Astrocyte of the hippocampus (primary cell): ENCODE measurements around the gene MLLT11.

Experiments
- DNase-seq: peaks from one replicate; pipeline ENCODE4 v3.0.0; 2011; ENCODE audit warnings: low read depth, low spot score

MLLT11 gene, protein sequence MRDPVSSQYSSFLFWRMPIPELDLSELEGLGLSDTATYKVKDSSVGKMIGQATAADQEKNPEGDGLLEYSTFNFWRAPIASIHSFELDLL

DNA sequence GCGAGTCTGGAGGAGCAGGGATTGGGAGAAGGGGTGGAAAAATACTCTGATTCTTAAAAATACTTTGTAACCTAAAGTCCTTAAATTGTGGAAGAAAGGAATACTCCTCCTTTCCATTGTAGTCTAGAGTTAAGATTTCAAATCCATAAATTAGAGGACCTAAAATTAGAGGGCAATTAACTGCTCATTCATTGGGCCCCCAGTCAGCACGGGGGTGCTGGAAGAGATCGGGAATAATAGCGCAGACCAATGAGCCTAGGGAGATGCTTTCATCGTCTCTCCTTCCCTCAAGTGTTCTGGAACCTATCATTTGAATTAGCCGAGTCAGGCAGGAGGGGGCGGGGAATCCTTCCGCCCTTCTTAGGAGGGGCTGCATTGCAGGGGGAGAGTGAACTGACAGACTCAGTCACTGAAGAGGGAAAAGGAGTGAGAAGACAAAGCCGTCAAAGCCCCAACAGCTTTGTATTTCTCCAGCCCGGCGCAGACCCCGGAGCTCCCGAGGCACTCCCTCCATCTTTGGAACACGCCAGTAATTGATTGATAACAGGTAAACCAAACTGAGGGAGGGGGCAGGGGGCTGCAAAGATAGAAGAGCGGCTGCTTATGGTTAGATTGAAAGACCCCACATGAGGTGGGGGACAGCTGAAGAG lies at the start of gene MLLT11:
Gene MLLT11, plus strand, starts transcription at position 391 of the 650 bp plus-strand sequence. CDS start 6,828 bp downstream, outside the sequence.
- peak; percentile 81 for DNase-seq

DNA sequence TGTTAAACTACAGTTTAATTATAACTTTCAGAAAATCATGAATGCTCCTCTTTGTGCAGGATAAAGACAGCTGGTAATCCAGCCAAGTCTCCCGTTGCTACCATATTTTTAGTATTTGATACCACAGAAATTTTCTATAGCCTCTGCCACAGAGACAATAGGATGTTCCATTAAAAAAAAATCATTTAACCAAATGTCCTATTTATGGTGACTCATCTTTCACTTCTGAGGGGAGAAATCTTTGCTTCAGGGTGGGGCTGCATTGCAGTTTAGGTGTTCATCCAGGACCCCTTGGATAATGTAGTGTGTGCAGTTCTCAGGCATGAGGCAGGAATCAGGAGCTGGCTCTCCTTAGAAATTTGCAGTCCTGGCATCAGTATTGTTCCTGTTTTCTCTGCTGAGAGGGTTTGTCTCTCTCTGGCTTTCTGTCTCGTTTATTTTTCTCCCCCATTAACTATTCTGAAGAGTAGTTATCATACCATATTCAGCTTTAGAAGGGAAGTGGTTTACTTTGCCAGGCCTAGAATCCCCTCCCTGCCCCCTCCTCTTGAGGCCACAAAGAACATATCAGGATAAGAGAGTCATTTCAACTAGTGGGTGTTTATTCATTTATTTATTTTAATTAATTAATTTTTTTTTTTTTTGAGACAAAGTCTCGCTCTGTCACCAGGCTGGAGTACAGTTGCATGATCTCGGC lies 48.9 kb upstream of the MLLT11 start:
- no peak for DNase-seq

DNA sequence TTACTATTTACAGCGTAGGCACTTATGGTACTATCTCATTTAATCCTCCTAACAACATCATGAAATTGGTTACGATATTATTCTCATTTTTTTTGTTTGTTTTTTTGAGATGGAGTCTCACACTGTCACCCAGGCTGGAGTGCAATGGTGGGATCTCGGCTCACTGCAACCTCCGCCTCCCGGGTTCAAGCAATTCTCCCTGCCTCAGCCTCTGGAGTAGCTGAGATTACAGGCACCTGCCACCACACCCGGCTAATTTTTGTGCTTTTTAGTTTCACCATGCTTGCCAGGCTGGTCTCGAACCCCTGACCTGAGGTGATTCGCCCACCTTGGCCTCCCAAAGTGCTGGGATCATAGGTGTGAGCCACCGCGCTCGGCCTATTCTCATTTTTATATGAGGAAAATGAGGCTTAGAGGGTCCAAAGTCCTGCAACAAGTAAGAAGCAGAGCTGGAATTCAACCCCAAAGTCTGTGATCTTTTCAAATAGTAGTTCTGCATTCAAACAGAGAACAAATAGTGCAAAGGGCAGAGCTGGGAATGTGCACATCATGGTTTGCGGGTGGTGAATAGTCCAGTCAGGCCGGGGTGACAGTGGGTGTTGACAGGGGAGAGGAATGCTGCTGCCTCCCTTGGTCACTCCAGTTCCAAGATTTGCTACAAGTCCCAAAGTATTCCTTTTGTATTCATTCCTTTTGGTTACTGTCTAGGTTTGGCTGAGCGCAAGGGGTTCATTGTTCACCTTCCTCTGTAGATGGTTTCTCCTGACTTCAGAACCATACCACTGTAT lies 47.3 kb upstream of the MLLT11 start:
- DNase-seq = peak; percentile 36

DNA sequence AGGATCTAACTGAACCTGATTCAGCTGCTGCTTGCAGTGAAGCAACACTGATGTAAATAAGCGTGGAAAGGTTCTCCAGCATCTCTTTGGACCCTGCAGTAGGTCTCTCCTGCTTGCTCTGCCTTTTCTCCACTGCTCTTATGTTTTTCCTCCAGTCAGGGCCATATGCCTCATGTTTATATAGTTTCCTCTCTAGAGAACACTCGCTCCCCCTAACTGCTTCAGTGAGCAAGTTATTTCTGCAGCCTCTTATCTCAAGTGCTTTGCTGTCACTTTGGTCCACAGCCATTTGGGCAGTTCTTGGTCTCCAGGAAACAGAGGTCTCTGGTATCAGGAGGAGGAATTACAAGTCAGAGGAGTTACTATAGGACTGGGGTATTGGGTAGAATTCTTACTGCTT lies 46.7 kb upstream of the MLLT11 start:
- peak; percentile 70 for DNase-seq

DNA sequence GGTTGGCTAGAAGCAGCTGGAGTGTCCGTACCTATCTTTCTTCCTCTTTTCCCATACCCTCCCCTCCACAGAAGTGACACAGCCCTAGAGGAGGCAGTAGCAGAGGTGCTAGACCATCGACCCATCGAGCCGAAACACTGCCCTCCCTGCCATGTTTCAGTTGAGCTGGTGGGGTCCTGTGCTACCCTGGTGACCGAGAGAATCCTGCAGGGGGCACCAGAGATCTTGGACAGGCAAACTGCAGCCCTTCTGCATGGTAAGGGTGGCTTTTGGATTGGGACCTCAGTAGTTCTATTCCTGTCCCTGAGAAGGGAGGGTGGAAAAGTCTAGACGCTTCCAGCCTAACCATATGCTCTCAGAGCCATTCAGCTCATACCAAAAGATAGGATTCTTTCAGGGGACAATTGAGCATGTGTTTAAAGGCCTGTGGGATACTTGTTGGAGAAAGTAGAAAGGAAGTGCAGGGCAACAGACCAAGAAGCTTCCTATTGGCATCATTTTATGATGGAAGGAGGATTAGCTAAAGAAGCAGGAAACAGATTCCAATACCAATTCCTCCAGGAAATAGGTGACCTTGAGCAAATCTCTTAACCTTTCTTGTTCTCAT lies 35.6 kb upstream of the MLLT11 start:
- peak; percentile 80 for DNase-seq

DNA sequence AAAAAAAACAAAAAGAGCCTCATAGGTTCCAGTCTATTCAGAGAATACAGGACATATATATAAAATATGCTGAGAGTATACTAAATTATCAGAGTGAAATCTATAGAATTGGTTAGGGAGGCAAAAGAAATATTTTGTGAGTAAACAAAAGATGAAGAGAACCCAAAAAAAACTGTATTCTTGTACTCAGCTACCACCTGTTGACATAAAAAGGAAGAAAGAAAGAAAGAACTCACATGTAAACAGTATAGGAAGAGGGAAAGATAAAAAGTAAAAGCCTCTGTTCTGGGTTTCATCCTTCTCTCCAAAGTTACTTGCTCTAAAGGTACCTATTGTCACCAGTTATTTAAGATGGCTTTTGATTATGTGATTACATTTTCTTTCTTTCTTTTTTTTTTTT lies 33.7 kb upstream of the MLLT11 start:
- DNase-seq = no peak

DNA sequence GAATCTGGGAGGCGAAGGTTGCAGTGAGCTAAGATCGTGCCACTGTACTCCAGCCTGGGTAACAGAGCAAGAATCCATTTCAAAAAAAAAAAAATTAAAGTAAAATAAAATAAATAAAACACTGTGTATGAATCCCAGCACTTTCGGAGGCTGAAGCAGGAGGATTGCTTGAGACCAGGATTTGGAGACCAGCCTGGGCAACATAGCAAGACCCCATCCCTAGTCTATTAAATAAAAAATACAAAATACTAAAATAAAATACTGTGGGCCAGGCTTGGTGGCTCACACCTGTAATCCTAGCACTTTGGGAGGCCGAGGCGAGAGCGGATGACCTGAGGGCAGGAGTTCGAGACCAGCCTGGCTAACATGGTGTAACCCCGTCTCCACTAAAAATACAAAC lies 28.0 kb upstream of the MLLT11 start:
- no peak for DNase-seq

DNA sequence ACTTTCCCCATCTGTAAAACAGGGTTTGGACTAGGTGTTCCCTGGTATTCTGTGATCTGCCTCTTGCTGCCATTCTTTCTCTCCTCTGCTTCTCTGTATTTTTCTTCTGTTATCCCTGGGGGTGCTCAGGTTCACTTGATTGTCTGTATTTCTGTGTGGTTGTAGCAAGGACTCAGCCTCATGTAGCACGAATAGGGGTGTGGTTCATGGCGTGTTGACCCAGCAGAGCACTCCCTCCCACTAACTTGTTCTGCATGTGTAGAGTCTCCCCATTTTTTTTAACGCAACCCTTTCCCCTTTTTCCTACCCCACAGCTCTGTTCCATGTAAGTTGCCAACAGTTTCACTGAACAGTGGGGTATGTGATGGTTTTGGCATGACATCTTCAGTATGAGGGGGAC lies 25.0 kb upstream of the MLLT11 start:
- no peak for DNase-seq

DNA sequence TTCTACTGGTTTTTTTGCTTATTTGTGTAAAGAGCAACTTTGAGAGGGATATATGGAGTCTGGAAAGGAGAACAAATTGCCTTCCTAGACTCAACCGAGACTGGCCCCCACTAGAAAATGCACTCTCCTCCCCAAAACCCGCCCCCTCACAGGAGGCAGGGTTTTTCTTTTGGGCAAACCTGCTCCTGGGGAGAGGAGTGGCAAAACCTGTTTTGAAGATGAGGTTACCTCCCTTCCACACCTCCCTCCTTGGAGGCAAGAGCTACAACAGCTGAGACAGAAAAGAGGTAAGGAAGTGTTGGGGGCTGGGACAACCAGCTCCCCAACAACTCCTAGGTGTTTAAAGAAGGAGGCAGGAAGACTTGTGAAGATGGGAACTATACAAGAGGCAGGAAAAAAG lies 23.8 kb upstream of the MLLT11 start, which contains the start of gene BNIPL:
Gene BNIPL, plus strand, starts transcription at position 231 of the 400 bp plus-strand sequence. Its CDS starts 140 bp downstream, at position 371.
- no peak for DNase-seq

DNA sequence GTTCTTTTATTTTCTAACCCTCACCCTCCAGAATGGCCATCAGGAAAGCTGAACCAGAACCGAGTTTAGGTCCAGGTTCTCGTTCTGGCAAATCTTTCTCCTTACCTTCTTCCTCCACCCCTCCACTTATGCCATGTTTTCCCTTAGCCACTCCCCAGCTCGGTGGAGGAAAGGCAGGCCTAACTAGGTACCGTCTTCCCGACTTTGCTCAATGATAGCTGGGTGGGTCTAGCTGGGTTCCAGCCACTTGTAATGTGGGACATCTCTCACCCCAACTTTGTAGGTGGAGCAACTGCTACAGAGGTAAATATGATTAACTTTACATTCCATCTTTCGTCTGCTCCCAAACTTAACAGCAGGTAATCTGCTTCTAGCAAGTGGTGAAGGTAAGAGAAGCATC lies 23.2 kb upstream of the MLLT11 start:
- no peak for DNase-seq

DNA sequence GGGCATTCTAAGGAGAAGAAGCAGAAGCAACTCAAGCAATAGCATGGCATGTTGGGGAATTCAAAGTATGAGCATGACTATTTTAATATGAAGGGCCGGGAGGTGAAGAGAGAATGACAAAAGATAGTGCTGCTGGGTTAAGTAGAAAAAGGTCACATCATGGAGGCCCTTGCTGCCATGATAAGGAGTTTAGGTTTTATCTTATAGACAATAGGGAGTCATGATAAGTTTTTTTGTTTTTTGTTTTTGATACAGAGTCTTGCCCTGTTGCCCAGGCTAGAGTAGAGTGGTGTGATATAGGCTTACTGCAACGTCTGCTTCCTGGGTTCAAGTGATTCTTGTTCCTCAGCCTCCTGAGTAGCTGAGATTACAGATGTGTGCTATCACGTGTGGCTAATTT lies 20.7 kb upstream of the MLLT11 start:
- DNase-seq = no peak

DNA sequence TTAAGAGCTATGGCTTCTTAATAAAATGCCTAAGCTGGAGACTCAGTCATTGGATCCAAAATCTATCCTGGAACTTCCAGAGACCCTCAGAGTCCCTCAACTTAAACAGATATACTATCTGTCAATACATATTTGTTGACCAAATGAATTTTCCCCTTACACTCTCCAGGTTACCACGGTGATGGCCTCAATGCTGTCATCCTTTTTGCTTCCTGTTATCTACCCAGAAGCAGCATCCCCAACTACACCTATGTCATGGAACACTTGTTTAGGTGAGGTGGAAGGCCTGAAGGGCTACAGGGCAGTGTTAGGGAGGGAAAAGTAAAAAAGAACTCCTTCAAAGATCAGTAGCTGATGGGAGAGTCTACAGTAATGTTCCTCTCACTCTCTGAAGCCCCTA lies 17.0 kb upstream of the MLLT11 start:
- no peak for DNase-seq

DNA sequence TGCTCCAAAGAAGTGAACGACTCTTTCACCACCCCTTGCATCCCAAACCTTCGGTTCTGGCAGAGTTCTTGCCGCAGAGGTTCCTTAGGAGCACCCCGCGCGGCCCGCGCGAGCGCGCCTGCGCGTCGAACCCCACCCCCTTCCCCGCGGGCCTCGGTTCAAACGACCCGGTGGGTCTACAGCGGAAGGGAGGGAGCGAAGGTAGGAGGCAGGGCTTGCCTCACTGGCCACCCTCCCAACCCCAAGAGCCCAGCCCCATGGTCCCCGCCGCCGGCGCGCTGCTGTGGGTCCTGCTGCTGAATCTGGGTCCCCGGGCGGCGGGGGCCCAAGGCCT lies 12.6 kb upstream of the MLLT11 start, which contains the start of gene C1orf56:
Gene C1orf56, plus strand, starts transcription at position 161 of the 334 bp plus-strand sequence. Its CDS starts 97 bp downstream, at position 258.
- peak; percentile 87 for DNase-seq

DNA sequence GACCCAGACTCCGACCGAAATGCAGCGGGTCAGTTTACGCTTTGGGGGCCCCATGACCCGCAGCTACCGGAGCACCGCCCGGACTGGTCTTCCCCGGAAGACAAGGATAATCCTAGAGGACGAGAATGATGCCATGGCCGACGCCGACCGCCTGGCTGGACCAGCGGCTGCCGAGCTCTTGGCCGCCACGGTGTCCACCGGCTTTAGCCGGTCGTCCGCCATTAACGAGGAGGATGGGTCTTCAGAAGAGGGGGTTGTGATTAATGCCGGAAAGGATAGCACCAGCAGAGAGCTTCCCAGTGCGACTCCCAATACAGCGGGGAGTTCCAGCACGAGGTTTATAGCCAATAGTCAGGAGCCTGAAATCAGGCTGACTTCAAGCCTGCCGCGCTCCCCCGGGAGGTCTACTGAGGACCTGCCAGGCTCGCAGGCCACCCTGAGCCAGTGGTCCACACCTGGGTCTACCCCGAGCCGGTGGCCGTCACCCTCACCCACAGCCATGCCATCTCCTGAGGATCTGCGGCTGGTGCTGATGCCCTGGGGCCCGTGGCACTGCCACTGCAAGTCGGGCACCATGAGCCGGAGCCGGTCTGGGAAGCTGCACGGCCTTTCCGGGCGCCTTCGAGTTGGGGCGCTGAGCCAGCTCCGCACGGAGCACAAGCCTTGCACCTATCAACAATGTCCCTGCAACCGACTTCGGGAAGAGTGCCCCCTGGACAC lies 12.1 kb upstream of the MLLT11 start:
- peak; percentile 84 for DNase-seq

DNA sequence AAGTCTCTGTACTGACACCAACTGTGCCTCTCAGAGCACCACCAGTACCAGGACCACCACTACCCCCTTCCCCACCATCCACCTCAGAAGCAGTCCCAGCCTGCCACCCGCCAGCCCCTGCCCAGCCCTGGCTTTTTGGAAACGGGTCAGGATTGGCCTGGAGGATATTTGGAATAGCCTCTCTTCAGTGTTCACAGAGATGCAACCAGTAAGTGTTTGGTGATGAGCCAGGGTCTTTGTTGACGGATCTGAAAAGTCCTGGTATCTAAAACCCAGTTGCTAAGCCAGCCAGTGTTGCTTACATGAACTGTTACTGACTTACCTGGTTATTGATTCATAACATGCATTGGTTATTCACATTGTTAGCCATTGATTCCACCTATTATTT lies 11.6 kb upstream of the MLLT11 start:
- no peak for DNase-seq

DNA sequence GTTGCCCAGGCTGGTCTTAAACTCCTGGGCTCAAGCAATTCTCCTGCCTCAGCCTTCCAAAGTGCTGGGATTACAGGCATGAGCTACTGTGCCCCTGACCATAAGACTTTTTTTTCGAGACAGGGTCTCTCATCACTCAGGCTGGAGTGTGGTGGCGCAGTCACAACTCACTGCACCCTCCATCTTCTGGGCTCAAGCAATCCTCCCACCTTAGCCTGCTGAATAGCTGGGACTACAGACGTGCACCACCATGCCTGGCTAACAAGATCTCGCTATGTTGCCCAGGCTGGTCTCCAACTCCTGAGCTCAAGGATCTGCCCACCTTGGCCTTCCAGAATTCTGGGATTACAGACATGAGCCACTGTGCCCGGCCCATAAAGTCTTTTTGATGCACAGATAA lies 10.7 kb upstream of the MLLT11 start:
- no peak for DNase-seq

DNA sequence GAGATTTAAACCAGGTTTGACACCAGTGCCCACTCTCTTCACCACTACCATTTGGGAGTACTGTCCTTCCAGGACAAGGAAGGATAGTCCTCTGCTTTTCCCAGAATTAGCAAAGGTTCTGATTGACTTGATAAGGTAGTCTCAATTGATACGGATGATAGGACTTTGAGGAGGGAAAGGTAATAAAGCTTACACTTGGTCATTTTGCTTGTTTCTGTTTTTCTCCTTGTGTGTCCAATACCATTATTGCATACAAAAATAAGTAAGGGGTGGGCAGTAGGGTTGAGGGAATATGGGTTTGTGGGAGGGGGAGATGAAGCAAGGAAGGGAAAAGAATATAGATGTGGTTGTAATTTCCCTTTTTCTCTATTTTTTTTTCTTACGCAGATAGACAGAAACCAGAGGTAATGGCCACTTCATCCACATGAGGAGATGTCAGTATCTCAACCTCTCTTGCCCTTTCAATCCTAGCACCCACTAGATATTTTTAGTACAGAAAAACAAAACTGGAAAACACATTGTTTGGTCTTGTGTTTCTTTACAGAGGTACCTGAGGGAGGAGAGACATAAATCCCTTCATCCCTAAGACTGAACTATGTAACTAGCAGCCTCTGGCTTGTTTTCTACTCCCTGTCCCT lies 10.0 kb upstream of the MLLT11 start:
- DNase-seq = no peak

DNA sequence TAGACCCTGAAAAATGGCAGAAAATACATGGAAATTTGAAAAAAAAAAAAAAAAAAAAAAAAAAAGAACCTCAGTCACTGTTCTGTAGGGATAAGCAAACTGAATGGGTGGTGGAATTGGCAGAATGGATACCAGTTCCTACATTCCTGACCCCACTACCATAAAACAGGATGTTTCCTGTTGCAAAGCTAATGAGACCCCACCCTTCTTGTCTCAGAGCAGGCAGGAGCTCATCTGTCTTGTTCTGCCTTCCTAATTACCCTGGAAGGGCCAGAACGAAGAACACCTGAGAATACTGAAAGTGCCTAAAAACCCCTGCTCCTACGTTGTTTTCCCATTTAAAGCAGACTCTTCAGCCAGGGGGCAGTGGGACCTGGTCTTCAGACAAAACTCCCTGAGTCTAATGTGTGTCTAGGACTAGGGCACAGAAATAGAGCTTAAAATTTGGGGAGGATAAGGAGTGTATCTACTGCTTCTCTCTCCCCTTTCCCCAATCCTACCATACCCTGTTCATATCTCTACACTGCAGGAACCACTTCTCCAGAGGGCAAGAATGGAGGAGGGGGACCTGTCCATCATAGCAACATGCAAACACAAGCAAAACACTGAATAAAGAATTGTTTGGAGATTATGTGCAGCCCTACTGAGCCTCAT lies 8.7 kb upstream of the MLLT11 start:
- DNase-seq = no peak

DNA sequence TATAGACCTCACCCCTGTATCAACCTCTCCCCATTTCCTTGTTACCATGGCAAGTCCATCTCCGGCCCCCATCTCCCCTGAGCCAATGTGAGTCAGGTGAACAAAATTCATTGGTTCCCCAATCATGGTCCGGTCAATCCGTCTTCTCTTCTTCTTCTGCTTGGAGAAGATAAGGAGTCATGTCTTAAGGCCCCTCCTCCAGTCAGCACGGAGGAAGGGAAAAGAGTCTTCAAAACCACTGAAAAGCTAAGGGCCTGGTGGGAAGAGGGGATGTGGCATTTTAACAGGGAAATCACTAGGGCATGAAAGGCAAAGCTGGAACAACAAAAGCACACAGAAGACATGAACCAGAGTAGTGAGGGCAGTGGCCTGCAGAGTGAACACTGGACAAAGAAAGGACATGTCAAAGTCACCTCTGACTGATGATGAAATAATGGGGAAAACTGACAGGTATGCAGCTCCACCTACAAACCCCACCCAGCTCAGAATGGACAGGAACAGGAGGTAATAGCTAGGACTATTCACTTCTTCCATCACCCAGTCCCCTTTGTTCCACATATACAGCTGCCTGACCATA lies 5.1 kb upstream of the MLLT11 start:
- no peak for DNase-seq

DNA sequence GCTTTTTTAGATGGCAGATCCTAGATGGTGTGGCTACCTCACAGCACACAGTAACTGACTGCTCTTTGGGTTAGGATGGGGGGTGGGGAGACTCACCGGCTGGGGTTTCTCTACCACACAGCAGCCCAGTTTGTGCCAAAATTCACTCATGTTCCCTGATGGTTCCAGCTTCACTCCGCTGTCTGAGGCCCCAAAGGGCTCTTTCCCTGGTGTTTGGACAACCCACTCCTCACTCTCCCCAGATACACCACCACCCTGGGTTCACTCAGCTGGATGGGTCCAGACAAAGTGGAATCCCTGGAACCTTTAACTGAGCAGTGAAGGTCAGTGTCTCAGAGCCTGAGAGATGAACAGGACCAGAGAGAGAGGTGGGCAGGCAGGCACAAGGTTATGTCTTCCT lies 4.6 kb upstream of the MLLT11 start:
- DNase-seq = no peak
